DMS 273 (cell line): Measurements from ENCODE around the gene ACADM.
"Not testable (repeated sequence)": the region's sequence is repeated elsewhere in the genome, so short reads cannot be mapped to it uniquely, and the experiment has no call there.

ENCODE experiments used
- DNase-seq: peaks from one replicate; lab custom pipeline; 2025; ENCODE audit not compliant: unreplicated experiment; lab: John Stamatoyannopoulos, UW

Gene ACADM

DNA sequence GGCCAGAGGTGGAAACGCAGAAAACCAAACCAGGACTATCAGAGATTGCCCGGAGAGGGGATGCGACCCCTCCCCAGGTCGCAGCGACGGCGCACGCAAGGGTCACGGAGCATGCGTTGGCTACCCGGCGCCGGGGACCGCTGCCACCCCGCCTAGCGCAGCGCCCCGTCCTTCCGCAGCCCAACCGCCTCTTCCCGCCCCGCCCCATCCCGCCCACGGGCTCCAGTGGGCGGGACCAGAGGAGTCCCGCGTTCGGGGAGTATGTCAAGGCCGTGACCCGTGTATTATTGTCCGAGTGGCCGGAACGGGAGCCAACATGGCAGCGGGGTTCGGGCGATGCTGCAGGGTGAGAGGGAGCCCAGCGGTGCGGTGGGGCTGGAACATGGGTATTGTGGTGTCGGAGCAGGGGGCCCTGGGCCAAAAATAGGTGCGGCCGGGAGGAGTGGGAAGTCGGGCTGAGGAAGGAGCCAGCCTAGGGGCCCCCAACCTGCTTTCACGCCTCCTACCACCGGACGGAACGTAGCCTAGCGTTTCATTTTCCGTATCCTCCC lies at the start of gene ACADM:
Gene ACADM (plus strand): TSS at position 238 of the 551 bp plus-strand sequence. CDS start 79 bp downstream, at position 317.
- peak; percentile 93 for DNase-seq

DNA sequence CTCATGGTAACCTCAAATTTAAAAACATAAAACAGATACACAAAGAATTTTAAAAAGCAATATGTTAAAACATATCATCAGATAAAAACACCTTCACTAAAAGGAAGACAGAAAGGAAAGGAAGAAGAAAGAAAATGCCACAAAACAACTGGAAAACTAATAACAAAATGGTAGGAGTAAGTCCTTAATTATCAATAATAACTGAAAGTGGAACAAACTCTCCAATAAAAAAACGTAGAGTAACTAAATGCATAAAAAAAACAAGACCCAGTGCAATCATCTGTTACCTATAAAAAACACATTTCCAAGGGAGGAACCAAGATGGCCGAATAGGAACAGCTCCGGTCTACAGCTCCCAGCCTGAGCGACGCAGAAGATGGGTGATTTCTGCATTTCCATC lies 47.1 kb upstream of the ACADM start:
- DNase-seq: no peak

DNA sequence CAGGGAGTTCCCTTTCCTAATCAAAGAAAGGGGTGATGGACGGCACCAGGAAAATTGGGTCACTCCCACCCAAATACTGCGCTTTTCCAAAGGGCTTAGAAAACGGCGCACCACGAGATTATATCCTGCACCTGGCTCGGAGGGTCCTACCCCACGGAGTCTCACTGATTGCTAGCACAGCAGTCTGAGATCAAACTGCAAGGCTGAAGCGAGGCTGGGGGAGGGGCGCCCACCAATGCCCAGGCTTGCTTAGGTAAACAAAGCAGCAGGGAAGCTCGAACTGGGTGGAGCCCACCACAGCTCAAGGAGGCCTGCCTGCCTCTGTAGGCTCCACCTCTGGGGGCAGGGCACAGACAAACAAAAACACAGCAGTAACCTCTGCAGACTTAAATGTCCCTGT lies 46.5 kb upstream of the ACADM start:
- not testable (repeated sequence) for DNase-seq

DNA sequence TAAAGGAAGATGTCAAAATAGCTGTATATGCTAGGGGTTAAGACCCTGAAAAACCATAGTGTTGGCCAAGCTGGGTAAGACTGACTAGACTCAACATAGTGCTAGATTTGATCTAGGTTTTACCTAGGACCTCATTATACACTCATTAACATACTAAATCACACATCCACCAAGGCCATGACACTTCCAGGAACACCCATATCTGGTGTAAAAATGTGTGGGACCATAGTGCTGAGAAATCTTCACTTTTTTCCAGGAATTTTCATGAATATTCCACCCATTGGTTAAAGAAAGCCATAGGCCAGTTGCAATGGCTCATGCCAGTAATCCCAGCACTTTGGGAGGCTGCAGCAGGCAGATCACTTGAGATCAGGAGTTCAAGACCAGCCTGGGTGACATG lies 34.0 kb upstream of the ACADM start:
- no peak for DNase-seq

DNA sequence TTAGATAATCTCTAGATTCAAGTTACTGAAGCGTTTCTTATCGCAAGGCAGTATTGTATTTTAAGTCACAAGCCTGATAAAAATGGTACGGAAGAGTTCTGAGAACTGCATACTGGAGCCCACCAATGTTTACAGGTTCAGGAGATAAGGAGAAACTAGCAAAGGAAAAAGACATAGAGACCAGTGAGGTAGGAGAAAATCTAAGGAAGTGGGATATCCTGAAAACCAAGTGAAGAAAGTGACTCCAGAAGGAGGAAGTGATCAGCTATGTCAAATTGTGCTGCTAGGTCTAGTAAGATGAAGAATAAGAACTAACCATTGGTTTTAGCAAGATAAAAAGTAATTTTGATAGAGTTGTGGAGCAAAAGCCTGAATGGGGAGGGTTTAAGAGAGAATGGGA lies 31.0 kb upstream of the ACADM start:
- DNase-seq: no peak

DNA sequence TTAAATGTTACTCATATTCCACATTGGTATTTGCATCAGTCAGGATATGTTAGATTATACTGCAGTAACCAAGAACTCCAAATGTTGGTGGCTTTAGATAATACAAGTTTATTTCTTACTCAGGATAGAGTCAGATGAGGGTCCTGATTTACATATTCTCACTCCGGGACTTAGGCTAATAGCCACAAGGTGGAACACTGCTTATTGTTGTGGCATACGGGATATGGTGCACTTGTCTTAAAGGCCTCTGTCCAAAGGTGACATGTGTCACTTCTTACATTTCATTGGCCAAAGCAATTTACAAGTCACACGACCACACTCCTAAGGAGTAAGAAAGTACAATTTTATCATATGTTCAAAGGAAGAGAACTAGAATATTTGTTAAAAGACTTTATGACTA lies 28.5 kb upstream of the ACADM start:
- DNase-seq: no peak

DNA sequence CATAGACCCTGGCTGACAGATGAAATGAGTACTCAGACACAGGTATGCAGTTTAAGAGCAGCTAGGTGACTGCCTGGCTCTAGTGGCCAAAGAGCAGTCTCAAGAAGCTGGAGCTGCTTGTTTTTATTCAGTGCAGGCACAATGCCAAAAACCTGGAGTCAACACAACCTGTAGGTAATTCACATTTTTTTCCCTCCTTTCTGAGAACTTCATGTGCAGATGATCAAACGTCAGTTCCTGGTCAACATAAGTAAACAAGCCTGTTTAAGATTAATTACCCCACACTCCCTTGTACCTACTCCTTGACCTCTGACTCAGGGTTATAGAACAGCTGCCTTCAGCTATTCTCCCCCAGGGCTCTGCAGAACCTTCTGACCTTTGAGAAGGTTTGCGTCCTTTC lies 17.3 kb upstream of the ACADM start:
- DNase-seq: peak; percentile 22

DNA sequence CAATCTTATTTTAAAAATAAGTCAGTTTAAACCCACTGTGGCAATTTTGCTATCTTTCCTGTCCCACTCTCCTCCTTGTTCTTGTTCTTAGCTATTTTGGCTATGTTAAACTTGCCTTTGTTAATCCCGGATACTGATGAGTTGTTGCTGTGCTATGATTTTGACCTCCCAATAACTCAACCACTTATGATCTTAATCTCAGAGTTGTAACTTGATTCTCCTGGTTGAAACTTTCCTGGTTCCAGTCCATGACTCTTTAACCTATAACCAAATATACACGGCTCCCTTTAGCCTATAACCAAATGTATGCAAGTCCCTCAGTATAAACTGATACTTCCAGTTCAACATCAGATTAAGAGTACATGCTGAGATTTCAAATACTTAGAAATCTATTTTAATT lies 15.6 kb upstream of the ACADM start:
- no peak for DNase-seq

DNA sequence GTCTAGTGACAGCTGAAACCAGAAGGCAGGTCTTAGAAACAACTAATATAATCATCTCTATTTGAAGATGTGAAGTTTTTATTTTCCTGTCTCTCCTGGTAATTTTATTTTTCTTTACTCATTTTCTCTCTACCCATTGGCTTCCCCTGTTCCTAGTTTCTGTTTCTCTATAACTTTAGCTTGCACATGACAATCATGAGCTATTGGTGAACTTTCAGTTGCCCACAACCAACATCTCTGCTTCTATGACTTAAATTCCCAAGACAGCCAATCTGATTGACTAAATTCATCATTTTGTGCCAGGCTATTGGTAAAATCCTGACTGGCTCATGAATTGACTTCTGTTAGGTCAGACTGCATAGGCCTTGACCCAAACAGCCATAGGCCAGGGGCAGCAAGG lies 13.7 kb upstream of the ACADM start:
- DNase-seq: no peak

DNA sequence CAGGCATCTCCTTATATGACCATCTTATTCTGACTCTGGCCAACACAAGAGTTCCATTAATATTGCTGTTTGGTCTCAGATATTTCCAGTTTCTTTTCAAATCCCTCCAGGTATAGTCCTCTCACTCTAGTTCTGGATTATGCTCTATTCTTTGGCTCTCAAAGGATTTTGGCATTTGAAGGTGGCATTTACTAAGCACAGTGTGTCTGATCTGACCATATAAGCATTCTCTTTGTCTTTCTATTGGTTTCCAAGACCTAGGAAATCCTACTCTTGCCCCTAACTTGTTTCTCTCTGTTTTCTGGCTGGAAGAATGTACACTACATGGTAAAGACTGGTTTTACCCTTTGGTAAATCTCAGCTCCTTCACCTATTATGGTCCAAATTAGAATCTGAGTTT lies 12.7 kb upstream of the ACADM start:
- DNase-seq: no peak

DNA sequence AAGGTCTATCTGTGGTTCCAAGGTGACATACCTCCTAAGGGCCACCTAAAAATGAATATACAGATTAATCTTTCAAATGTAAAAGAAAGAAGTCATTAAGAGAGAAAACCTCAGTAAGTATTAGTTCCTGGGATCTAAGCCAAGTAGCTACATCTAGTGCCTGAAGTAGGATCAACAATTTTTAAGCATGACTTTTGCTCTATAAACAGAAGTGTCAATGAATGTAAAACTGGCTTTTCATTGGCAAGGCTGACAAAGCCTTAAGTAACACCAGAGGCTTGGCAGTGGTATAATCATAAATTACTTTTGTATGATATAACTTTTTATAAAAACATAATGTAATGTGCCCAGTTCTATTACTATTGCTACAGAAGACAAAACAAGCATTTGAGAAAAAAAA lies 12.2 kb upstream of the ACADM start:
- DNase-seq: no peak

DNA sequence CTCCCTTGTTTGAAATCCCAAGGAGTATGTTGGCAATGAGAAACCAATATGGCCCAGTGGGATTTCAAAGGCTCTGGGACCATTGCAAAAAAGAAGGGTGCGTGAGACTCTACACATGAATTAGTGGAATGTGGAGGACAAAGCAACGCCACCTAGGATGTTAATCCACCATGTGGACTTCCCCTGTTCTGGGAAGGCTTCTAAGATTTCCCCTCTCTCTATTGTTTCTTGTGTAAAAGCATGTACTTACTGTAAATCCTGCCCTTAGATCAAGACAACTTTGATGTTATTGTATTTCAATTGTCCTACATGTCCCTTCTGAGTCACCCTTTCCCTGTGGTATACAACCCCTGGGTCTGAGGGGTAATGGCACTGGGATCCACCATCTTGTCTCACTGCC lies 4.7 kb upstream of the ACADM start:
- DNase-seq: no peak

DNA sequence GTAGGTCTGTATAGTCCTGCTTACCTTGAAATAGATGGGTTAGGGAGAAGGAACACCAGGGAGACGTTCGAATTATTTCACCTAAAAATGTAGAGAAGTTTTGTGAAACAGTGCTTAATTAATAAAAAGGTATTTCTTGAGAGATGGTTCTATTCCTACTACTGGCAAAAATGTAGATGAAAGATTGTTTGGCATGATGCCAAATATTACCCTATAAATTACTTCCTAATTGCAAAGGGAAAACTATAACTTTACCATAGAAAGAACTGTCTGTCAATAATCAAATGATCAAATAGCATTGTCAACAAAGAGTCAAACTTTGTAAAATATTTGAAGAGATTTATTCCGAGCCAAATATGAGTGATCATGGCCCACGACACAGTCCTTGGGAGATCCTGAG lies 4.2 kb upstream of the ACADM start:
- no peak for DNase-seq

DNA sequence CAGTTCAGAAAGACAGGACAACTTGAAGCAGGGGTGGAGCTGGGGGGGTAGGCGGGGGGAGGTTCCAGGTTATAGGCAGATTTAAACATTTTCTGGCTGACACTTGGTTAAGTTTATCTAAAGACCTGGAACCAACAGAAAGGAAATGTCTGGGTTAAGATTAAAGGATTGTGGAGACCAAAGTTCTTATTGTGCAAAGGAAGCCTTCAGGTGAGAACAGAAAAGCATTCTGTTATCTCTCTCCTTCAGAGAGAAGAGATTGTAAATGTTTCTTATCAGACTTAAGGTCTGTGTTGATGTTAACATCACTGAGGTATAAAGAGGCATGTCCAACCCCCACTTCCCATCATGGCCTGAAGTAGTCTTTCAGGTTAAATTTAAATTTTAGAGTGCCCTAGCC lies 3.7 kb upstream of the ACADM start:
- DNase-seq: no peak

DNA sequence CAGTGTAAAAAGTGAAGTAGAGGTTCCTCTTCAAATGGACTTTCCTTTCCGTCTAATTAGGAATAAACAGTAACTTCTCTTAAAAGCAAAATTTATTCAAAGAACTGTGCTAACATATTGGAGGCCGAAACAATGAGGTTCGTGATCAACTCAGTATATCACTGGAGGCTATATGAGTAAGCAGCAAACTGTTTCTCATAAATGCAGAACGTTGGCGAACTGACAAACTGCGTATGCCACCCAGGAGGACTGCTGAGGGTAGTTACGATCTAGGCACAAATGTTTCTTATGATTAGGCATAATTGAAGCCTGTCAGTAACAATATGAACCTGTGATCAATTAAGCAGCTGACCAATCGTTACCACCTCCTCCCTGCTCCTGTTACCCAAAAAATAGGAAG lies 2.3 kb upstream of the ACADM start:
- DNase-seq: not testable (repeated sequence)

DNA sequence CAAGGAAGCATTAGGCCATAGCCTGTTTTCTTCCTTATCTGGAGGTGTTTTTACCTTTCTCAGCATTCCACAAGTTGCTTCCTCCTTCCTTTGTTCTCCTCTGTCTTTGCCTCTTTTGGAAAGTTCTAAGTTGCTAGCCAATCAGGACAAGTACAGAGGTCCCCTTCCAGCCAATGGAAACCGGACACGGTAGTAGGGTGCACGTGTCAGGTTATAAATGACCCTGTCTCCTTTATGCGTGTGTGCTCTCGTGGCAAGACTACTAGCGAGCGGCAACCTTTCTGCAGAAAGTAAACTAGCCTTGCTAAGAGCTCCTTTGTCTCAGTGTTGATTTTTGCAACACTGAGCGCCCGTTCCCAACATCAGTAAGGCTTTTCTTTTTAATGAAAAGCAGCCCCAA lies 1.5 kb upstream of the ACADM start:
- no peak for DNase-seq

DNA sequence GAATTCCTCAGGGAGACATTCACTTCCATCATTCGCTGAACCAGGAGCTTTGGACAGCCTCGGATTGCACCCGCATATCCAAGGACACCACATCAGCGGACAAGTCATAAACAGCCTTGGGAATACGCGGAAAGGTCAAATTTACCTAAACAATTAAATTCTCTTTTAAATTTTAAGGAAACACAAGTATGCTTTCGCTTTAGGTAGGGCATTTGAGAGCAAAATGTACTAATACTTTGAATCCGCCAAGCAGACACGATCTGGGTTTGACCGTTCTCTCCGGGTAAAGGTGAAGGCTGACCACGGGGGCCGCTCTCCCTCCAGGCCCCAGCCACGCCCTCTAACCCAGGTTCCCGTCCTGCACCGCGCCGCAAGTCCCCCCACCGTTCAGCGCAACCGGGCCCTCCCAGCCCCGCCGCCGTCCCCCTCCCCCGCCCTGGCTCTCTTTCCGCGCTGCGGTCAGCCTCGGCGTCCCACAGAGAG lies 479 bp upstream of the ACADM start:
- peak; percentile 85 for DNase-seq

DNA sequence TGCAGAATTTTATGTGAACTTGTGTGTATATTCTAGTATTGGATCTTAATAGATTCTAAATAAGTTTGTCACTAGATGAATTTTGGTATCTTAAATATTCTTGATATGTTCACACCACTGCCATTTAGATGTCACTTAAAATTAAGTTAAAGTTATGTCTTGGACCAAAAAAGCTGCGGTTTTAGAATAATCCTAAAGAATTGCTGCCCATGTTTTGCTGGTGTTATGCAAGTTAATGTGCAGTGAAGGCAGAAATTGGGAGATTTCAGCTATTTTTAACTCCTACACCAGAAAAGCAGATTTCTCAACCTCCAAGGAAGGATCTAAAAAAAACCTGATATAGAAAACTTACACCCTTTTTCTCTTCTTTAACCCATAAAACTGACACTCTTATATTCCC lies 757 bp downstream of the ACADM start:
- DNase-seq: no peak

DNA sequence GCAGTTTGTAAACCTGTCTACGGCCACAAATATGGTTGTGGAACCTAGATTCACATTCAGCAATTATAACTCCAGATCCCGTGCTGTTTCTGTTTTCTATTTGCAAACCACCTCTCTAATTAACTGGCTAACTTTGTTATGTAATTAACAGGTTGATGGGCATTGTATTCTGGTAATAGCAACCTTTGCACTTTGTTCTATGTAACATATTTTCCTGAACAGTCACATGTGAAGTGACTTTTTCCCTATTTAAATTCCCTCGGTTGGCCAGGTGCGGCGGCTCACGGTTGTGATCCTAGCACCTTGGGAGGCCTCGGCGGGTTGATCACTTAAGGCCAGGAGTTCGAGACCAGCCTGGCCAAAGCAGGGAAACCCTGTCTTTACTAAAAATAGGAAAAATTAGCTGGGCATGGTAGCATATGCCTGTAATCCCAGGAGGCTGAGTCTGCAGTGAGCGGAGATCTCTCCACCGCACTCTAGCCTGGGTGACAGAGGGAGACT lies 1.4 kb downstream of the ACADM start:
- peak; percentile 39 for DNase-seq

DNA sequence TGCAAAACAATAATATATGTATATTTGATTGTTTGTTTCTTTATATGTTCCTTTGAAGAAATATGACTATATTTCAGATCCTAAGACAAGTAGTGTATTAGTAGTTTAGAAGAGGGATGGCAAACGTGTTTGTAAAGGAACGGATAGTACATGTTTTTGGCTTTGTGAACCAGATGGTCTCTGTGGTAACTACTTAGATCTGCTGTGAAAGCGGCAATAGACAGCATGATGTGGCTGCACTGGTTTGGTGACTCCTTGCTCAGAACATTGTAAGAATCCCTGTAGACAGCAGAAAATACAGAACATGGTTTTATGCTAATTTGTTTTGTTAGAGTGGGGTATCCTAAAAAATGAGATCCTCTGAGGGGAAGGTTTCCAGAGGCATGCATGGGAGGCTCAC lies 3.1 kb downstream of the ACADM start:
- DNase-seq: peak; percentile 44

DNA sequence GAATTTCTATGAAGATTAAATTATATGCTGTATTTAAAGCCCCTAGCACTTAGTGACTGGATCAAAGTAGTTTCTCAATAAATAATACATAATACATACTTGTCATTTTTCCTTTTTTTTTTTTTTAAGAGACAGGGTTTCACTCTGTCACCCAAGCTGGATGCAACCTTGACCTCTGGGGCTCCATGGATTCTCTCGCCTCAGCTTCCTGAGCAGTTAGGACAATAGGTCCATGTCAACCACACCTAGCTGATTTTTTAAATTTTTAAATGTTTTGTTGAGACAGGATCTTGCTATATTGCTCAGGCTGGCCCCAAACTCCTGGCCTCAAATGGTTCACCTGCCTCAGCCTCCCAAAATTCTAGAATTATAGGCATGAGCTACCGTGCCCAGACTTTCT lies 5.9 kb downstream of the ACADM start:
- DNase-seq: no peak

DNA sequence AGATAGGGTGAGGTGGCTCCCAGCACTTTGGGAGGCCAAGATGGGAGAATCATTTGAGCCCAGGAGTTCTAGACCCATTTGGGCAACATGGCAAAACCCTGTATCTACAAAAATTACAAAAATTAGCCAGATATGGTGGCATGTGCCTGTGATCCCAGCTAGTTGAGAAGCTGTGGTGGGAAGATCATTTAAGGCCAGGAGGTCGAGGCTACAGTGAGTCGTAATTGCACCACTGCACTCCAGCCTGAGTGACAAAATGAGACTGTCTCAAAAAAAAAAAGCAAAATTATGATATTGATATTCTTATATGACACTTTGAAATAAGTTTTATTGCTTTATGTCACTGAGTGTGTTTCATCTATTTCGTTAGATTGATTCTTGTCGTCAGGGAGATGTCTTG lies 7.4 kb downstream of the ACADM start:
- DNase-seq: no peak

DNA sequence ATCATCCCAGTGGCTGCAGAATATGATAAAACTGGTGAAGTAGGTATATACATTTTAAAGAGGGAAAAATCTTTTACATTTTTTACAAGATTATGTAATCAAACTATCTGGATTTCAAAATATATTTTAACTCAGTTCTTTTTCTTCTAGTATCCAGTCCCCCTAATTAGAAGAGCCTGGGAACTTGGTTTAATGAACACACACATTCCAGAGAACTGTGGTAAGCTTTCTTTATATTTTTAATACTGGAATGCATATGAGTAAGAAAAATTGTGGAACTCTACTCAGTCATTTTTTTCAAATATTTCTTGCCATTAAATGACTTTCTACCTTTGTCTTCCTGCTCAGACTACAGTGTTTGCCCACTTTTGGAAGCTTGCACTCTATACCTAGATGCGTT lies 8.2 kb downstream of the ACADM start:
- DNase-seq: no peak
